Colon (tissue), 2 donors: ENCODE data around the gene ILKAP.

Source experiments
- FAIRE-seq: peaks from 2 replicates; lab custom pipeline; 2012; peaks lifted over from hg19 to GRCh38; lab: Jason Lieb, UNC
- donor health status: control.
- donor health status: control.

The ILKAP gene

DNA sequence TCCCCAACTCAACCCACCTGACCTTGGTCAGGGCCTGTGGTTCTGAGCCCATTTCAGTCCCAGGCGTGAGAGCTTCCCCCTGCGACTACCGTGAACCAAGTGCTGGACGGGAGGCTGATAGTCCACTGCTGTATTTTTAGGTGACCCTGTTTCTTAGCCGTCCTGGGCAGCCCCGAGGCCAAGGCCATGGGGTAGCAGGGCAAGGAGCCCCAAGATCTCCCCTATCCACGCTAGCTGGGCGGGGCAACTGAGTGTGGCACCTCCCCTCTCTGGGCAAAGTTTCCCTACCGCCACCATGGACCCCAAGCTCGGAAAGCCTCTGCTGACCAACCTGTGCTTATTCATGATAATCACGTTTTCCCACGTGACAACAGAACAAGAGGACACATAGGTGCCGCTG is 65.6 kb downstream of the ILKAP start:
- no peak for FAIRE-seq

DNA sequence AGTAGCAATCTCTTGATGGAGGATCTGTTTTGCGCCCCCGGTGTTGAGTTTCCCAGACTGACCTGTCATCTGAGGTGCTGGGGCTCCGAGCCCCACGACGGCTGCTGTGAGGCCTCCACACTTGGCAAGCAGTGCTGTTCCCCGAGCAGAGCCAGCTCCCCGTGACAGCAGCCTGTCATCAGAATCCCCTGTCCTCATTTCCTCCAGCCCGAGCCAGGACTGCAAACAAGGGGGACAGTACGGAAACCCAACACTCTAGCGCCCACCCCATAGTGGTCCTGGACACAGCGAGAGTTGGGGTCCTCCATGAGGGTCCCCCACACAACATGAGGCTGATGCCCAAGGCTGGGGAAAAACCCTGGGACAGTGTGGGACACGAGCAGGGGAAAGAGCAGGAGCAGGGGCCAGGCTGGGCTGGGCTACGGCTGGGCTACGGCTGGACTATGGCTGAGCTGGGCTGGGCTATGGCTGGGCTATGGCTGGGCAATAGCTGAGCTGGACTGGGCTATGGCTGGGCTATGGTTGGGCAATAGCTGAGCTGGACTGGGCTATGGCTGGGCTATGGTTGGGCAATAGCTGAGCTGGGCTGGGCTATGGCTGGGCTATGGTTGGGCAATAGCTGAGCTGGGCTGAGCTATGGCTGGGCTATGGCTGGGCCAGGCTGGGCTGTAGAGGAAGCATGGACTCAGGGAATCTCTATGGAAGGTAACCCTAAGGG is 66.5 kb downstream of the ILKAP start:
- no peak for FAIRE-seq

DNA sequence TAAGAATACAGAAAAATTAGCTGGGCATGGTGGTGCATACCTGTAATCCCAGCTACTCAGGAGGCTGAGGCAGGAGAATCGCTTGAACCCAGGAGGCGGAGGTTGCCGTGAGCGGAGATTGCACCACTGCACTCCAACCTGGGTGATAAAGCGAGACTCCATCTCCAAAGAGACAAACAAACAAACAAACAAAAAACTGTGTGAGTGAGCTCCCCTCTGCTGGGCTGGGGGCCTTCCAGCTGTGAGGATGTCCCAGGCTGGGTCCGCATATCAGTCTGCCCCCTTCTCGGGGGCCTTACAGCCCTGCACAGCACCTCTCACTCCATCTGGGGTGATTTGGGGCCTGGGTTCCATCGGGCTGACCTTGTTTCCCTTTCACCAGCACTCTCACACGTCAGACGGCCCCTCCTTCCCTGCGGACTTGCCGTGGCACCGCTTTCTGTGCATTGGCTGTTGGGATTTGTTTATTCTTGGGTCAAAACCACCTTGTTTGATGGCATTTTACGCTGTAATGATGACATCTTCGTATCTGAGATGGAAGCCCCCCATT is 67.8 kb downstream of the ILKAP start:
- no peak for FAIRE-seq

DNA sequence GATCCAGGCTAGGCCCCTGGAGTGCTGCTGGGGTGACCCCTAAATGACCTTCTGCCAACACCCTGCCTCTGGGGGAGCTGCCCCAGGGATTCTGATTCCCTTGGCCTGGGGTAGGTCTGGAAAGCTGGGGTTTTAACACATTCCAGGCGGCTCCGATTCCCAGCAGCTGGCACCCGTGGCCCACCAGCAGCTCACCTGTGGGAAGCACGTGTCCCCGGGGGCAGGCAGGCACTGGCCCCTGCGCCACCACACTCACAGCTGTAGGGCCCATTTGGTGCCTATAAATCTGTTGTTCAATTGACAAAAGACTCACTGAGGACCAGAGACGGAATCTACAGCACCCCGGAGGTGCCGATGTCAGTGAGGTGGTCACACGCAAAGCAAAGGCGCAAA is 69.1 kb downstream of the ILKAP start:
- FAIRE-seq: no peak

DNA sequence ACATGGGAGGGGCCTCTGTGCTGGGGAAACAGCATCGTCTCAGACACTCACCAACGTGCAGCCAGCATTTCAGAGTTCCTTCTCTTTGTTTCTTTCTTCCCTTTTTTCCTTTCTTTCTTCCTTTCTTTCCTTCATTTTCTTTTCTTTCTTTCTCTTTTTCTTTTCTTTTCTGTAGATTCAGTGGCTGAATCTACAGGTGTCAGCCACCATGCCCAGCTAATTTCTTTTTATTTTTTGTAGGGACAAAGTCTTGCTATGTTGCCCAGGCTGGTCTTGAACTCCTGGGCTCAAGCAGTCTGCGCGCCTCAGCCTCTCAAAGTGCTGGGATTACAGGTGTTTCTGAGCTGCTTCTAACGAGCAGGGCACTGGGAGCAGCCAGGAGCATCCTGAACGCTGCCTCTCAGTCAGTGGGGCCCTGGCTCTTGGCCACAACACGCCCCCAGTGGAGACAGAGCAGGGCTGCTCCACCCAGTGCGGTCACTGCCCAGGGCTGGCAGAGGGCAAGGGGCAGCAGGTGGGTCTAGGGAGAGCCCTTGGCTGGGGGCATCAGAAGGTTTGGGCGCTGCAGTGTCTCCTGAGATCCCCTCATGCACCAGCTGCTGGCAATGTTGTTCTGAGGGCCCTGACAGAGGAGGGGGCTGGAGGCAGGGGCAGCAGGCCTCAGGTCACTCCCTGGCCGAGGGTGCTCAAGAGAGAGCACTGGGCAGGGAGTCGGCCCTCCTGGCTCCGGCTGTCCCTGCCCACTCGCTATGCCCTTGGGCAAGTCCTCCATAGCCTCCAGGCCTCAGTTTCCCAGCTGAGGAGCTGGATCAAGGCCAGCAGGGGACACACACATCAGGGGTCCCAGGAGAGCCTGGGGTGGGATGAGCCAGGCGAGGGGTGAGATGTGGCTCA is 69.7 kb downstream of the ILKAP start:
- FAIRE-seq: no peak

DNA sequence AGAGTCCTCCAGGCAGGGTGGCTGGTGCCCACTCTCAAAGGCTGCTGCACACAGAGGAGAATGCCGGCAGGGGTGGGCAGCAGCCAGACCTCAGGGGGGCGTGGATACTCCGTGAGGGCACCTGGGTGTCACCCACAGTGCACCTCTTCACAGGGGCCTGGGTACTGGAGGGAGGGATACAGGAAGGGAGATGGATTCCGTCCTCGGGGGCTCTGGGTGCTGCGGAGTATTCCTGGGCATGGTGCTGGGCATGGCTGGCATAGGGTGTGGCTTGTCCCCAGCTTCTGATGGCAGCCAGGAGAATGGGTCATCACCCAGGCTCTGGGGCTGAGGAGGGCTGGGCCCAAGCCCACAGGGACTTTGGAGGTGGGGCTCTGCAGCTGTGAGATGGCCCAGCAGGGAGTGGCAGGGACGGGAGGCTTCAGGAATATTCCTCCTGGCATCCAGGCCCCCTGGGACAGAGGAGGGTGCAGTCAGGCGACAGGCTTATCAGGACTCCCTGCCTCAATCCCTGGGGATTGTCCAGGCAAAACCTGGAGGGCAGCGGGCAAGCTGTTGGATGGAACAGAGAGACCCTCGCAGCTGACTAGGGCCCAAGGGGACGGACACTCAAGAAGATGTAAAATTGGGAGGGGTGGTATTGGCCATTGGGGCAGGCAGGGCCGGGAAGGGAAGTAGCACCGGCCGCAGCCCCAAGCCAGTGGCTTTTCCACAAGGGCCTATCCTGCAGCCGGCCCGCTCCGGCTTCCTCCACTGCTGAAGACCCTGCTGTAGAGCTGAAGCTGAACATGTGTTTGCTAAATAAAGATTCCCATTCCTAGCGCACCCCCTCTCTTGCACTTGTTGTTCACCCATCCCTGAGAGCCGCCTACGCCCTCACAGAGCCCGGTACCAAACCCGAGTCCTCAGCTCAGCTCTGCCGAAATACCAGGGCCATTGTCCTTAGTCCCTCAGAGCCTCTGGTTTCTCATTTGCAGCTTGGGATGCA is 70.7 kb downstream of the ILKAP start:
- FAIRE-seq: no peak

DNA sequence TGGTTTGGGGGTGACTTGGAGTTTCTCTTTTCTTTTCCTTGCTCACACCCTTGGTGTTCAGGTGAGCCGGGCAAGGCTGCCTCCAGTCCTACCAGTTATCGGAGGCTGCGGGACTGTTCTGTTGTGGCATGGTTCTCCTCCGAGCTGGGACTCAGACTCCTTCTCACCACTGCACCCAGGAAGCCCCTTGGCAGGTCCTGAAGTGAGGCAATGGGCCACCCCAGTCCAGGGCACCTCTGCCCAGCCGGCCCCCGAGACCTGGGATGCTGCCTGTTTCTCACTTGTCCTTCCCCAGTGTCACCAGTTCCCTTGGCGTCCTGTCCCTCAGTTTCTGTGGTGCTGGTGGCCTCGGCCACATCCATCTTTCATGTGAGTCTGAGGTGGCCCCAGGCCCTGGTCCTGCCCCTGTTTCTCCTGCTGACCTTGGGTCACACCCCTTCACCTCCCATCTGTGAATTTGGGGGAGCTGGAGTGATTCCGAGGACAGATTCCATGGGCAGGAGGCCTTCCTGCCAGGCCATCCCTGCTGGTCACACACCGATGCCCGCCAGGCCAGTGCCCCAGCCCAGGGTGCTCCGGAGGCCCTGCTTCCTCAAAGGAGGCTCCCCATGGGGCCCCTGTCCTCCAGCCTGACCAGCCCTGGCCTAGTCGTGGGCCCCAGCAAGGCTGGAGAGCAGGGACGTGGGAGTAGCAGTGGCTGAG is 71.6 kb downstream of the ILKAP start:
- FAIRE-seq: no peak

DNA sequence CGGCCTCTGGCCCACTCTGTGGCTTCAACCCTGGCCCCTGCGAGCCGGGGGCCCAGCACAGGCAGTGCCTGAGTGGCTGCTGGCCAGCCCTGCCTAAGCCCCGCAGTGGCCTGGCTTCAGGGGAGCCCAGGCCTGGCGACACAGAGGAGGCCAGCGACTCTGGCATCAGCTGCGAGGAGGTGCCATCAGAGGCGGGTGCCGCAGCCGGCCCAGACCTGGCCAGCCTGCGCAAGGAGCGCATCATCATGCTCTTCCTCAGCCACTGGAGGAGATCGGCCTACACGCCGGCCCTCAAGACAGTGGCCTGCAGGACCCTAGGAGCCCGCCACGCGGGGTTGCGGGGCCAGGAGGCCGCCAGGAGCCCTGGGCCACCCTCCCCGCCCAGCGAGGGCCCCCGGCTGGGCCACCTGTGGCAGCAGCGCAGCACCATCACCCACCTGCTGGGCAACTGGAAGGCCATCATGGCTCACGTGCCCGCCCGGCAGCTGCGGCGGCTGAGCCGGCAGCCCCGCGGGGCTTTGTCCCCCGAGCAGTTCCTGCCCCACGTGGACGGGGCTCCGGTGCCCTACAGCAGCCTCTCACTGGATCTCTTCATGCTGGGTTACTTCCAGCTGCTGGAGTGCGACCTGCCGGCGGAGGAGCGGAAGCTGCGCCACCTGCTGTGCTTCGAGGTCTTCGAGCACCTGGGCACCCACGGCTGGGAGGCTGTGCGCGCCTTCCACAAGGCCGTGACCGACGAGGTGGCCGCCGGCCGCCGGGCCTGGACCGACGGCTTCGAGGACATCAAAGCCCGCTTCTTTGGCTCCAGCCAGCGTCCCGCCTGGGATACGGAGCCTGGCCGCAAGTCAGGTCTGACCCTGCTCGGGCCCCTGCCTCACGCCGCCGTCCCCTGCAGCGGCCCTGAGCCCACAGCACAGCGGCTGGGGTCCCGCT is 72.5 kb downstream of the ILKAP start:
- FAIRE-seq: no peak

DNA sequence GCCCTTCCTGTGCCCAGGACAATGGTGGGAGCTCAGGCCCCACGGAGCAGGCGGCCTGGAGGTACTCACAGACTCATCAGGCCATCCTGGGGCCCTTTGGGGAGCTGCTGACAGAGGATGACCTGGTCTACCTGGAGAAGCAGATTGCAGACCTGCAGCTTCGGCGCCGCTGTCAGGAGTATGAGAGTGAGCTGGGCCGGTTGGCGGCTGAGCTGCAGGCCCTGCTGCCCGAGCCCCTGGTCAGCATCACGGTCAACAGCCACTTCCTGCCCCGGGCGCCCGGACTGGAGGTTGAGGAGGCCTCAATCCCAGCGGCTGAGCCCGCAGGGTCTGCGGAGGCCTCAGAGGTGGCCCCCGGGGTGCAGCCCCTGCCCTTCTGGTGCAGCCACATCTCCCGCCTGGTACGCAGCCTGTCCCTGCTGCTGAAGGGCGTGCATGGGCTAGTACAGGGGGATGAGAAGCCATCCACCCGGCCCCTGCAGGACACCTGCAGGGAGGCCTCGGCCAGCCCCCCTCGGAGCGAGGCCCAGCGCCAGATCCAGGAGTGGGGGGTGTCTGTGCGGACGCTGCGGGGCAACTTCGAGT is 73.3 kb downstream of the ILKAP start:
- FAIRE-seq: no peak

DNA sequence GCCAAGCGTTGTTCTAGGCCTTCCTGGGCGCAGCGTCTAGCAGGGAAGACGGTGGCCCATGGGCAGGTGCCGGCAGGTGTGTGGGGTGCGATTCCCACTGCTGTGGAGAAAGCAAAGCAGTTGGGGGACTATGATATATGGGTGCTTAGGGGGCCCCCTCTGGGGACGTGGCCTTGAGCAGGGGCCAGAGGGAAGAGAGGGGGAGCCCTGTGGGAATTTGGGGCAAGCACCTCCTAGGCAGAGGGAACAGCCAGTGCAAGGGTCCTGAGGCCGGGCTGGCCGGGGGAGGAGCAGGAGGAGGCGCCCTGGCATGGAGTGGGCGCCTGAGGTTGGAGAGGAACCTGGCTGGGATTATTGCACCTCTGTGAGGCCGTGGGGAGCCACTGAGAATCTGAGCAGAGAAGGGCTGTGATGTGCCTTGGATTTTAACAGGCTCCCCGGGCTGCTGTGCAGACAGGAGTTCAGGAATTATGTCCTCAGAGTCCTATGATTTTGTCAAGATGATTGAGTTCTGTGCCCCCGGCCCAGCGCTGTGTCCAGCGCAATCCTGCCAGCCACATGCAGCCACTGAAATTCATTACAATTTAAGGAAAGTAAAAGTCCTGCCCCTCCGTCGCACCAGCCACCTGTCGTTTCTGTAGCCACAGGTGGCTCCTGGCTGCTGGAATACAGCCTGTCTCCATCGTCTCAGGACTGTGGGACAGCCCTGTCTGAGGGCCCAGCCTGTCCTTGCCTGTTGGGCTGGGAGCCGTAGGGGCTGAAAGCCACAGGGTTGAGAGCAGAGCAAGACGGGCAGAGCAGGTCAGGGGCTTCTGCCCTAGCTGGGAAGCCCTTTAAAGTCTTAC is 74.1 kb downstream of the ILKAP start:
- FAIRE-seq: no peak

DNA sequence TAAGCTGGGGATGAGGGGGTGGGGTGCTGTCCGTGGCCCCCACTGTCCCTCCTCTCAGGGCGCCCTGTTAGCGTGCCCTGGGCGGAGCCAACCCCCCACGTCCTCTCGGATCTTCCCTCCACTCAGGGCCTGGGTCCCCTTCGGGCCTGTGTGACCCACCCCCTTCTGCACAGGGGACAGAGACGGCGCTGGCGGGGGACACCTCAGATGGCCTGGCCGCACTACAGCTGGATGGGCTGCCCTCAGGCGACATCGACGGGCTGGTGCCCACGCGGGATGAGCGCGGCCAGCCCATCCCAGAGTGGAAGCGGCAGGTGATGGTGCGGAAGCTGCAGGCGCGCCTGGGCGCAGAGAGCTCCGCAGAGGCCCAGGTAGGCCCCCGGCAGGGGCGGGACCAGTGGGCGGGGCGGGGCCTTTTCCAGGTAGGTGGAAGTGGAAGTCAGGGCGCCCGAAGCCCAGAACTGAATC is 74.9 kb downstream of the ILKAP start:
- no peak for FAIRE-seq

DNA sequence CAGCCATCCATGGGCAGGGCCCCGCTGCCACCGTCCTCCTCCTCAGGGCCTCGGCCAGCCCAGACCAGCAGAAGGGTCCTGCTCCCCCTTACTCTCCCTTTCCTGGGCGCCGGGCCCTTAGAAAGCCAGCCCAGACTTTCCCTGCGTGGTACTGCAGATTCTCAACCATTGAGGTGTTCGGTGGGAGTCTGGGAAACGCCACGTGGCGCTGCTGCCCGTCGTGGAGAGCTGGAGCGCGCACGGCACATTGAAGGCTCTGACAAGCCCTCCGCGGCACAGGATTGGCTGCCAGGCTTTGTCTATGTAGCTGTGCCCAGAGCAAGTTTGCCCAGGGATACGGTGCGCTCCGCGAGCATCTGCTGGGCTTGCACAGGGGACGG is 75.4 kb downstream of the ILKAP start:
- no peak for FAIRE-seq

DNA sequence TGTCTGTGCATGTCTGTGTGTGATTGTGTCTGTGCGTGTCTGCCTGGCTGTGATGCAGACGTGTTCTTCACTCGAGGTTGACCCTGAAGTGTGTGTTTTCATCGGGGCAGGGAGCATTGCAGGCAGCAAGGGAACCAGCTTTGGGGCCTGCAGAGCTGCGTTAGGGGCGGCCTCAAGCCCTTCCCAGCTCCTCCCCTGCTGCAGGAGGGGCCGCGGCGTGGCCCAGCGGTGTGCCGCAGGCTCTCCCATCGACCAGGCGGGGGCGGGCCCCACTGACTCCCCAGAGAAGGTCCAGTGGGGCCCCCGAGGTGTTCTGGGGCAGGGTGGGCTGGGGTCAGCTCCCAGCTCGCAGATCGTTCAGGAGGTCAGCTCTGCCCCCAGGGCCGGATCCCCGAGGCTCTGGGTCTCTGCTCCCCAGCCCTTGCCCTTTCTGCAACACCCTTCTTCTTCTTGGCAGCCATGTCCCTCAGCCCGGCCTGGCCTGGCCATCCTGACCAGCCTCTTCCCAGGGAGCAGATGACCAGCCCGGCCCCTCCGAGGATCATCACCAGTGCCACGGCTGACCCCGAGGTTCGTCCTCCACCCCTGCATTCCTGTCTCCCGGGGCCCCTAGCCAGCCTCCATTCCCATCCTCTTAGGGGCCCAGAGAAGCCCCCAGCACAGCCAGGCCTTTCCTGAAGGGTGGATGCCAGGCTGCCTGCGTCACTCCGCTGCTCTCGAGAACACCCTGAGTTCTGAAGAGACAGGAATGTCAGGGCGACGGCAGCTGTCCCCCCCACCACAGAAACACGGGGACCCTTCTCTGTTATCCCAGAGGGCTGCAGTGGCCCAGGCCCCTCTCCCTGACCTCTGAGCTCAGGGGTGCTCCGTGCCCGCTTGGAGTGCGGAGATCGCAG is 76.1 kb downstream of the ILKAP start:
- FAIRE-seq: no peak

DNA sequence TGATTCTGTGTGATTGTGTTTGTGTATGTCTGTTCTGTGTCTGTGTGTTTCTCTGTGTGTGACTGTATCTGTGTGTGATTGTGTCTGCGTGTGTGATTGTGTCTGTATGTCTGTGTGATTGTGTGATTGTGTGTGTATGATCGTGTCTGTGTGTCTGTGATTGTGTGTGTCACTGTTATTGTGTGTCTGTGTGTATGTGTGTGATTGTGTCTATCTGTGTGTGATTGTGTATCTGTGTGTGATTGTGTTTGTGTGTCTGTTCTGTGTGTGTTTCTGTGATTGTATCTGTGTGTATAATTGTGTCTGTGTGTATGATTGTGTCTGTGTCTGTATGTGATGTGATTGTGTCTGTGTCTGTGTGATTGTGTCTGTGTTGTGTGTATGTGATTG is 76.7 kb downstream of the ILKAP start:
- FAIRE-seq: no peak

DNA sequence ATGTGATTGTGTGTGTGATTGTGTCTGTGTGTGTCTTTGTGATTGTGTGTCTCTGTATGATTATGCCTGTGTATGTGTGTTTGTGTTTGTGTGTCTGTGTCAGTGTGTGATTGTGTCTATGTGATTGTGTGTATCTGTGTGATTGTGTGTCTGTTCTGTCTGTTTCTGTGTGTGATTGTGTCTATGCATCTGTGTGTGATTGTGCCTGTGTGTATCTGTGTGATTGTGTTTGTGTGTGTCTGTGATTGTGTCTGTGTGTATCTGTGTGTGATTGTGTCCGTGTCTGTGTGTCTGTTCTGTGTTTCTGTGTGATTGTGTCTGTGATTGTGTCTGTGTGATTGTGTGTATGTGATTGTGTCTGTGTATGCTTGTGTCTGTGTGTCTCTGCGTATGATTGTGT is 77.2 kb downstream of the ILKAP start:
- no peak for FAIRE-seq

DNA sequence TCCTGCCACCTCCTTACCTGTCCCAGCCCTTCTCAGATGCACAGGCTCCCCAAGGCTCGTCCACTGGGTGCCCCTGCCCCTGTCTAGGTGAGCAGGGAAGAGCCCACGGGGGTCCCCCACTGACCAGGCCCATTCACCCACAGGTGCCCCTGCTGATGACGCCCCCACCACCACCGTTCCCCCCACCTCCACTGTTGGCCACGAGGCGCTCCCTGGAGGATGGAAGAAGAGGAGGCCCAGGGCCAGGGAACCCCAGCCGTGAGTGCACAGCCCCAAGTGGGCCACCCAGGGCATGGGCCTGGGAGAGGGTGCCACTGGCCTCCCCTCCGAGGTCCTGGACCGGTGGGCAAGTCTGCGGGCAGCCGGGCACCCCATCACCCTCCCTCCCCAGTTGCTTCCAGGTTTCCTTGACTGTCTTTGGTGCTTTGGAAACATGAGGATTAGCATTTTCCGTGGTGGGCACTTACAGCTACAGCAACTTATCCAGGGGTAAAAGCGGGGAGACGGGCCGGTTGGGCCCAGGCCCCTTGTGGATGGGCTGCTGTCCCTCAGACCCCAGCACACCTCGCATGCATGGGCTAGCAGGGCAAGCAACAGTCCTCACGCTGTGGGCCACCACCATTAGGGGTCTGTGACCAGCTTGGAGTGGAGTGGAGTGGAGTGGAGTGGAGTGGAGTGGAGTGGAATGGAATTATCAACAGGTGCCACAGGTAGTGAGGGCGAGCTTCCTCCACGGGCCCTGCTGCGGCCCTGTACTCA is 78.2 kb downstream of the ILKAP start:
- no peak for FAIRE-seq

DNA sequence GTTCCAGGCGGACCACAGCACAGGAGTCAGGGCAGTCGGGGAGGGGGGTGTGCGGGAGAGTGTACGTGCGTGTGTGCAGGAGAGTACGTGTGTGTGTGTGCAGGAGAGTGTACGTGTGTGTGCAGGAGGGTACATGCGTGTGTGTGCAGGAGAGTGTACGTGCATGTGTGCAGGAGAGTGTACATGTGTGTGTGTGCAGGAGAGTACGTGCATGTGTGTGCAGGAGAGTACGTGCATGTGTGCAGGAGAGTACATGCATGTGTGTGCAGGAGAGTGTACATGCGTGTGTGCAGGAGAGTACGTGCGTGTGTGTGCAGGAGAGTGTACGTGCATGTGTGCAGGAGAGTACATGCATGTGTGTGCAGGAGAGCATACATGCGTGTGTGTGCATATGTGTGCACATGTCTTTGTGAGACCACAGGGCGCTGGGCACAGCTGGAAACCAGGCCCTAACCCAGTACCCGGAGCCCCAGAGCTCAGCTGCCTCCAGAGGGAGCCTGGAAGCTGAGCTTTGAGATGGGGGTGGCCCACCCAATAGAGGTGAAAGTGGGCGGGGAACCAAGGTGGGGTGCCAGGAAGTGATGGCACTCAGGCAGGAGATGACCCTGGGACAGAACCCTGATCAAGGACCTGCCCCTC is 78.9 kb downstream of the ILKAP start:
- FAIRE-seq: no peak
